H1 (cell line): ENCODE measurements around the gene RAB3A. TPM values are rescaled to one million over a fixed set of nuclear protein-coding genes. Genes with fewer than 3 reads are reported as not detected.

ENCODE experiments used
- CTBP2 ChIP-seq: IDR thresholded peaks from 2 replicates; pipeline ENCODE4 v1.7.0; 2011; ENCODE audit warnings: borderline replicate concordance, mild to moderate bottlenecking, moderate library complexity, mixed read lengths, low read length; ENCODE audit not compliant: insufficient read depth, insufficient read length
- EZH2 ChIP-seq: fragments of 200-600 bp; sonication (generic); IDR thresholded peaks from 2 replicates; pipeline ENCODE4 v1.7.1; 2012; ENCODE audit warnings: low read depth, mild to moderate bottlenecking, moderate library complexity, low read length, inconsistent platforms; ENCODE audit not compliant: severe bottlenecking
- FOSL1 ChIP-seq: IDR thresholded peaks from 2 replicates; pipeline ENCODE4 v1.6.1; 2011; ENCODE audit warnings: mild to moderate bottlenecking, low read depth, low read length, moderate library complexity; ENCODE audit not compliant: insufficient read depth
- KDM4A ChIP-seq: IDR thresholded peaks from one replicate; pipeline ENCODE4 v1.7.1; 2012; ENCODE audit warnings: low read depth, mild to moderate bottlenecking, moderate library complexity, low read length, inconsistent platforms; ENCODE audit not compliant: severe bottlenecking
- RFX5 ChIP-seq: IDR thresholded peaks from 2 replicates; pipeline ENCODE4 v1.6.1; 2011; ENCODE audit warnings: low read depth, low read length, improper control_type of control experiment, borderline replicate concordance
- SAP30 ChIP-seq: fragments of 300-600 bp; sonication (generic); IDR thresholded peaks from 2 replicates; pipeline ENCODE4 v1.7.1; 2012; ENCODE audit warnings: low read length, moderate library complexity, mild to moderate bottlenecking, inconsistent platforms; ENCODE audit not compliant: insufficient read depth, insufficient replicate concordance
- SIRT6 ChIP-seq: IDR thresholded peaks from one replicate; pipeline ENCODE4 v1.7.1; 2012; ENCODE audit warnings: low read length, inconsistent platforms
- SP2 ChIP-seq: IDR thresholded peaks from 2 replicates; pipeline ENCODE4 v1.6.1; 2012; ENCODE audit warnings: mild to moderate bottlenecking, low read length, inconsistent platforms
- polyA plus RNA-seq, 7 experiments: library from polyadenylated mRNA; depleted of rRNA in 3 of 7; stranded (reverse) in 5 of 7; unstranded in 2 of 7; fragments of >200 nt in 5 of 7; fragments of 200-250 nt in 2 of 7; gene quantifications; 1 replicate in 5 of 7; 2 replicates in 1 of 7; 4 replicates in 1 of 7; pipeline versions ENCODE4 v1.2.1 to v1.2.3, GENCODE V29; 2011 to 2013; ENCODE audit warnings: missing spikeins in 2 of 7, mixed read lengths in 2 of 7
- total RNA-seq: library from RNA; stranded (reverse); fragmentation: NEBNext Ultra II Directional; extraction: Animal tissue kit (Norgen Biotek cat#: 25700); gene quantifications from 2 replicates; pipeline ENCODE4 v1.2.1, GENCODE V29; 2021
- TF ChIP-seq, protein P1 (sequence below): IDR thresholded peaks from 2 replicates; pipeline ENCODE4 v1.6.1; 2012; ENCODE audit warnings: inconsistent platforms

RAB3A gene
- total and polyA plus RNA-seq, 2 of the 8 experiments (the other 6 are each of a cell fraction or from before 2014, with no cell fraction given) = 13.6 to 14.2 TPM

DNA sequence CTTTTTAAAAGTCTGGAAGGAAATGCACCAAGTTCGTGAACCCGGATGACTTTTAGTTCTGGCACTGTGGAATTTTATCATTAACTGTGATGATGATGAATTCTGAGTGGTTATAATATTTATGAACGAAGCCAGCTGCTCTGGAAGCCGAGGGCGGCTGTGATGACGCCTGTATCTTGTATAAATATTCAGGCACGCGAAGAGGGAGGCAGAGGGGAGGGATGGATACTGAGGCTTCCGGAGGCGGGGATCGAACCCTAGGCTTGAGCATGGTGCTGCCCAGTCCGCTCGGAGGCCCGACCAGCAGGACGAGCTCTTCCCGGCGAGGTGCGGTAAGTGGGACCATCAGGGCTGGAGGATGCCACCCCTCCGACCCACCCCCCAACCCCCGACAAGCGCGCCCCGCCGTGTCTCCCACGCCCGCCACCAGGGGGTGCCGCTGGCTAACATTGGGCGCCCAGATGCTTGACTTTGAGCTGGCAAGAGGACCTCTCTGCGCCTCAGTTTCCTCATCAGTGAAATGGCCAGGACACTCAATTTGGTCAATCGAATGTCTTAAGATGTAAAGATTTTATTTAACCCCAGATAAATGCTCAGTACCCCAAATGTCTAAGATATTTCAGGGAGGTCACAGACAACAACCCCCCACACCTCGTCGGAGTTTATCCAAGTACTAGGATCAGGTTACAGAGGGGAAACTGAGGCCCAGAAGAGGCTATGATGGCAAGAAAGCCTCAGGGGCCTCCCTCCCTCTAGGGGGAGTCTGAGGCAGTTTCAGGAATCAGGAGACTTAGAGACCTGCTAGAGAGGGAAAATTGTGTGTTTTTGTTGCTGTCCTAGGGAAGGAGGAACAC is 4.5 kb upstream of the RAB3A start (continued):
- TF ChIP-seq, protein P1, sequence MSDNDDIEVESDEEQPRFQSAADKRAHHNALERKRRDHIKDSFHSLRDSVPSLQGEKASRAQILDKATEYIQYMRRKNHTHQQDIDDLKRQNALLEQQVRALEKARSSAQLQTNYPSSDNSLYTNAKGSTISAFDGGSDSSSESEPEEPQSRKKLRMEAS = 0 out of 2 replicates have a peak, but pooled peaks have one; percentile 15
- TF ChIP-seq EZH2 = no peak
- no peak for TF ChIP-seq KDM4A
- TF ChIP-seq SIRT6 = no peak
- TF ChIP-seq CTBP2 = no peak
- TF ChIP-seq RFX5 = no peak
- TF ChIP-seq SAP30 = no peak
- no peak for TF ChIP-seq SP2
- TF ChIP-seq FOSL1 = no peak
